ENCODE results near the gene PHLDB2.

Gene PHLDB2

GRCh38 chr3:111885578-111885977, 26.5 kb downstream of the PHLDB2 start:
- DNase-seq (ENCODE audit: low spot score in 2 of 2) (no peak), ATAC-seq (no peak)
- no peaks in the 10 kb centered on the region for H3K36me3 Mint-ChIP-seq
- peaks cover 18% of the 10 kb centered on the region for H3K4me1 Mint-ChIP-seq
- no peaks in the 10 kb centered on the region for H3K9me3 Mint-ChIP-seq
- no peak overlapping the region for H3K4me3 Mint-ChIP-seq
- H3K27ac Mint-ChIP-seq, result no peak overlapping the region

- peaks cover 6% of the 10 kb centered on the region for H3K4me1 Mint-ChIP-seq
- no peaks in the 10 kb centered on the region for H3K36me3 Mint-ChIP-seq
- no peak for ATAC-seq
- H3K27ac Mint-ChIP-seq, result no peak overlapping the region
- H3K9me3 Mint-ChIP-seq, result no peaks in the 10 kb centered on the region
- no peak for DNase-seq (ENCODE audit: low spot score in 2 of 2)
- no peak overlapping the region for H3K4me3 Mint-ChIP-seq
Measured at GRCh38 chr3:111890051-111890580, 31.1 kb downstream of the PHLDB2 start.

- no peaks in the 10 kb centered on the region for H3K9me3 Mint-ChIP-seq
- ATAC-seq (no peak), DNase-seq (ENCODE audit: low spot score in 2 of 2) (no peak)
- H3K4me1 Mint-ChIP-seq, result peaks cover 6% of the 10 kb centered on the region
- H3K36me3 Mint-ChIP-seq, result no peaks in the 10 kb centered on the region
- H3K27ac Mint-ChIP-seq, result no peak overlapping the region
- H3K4me3 Mint-ChIP-seq, result no peak overlapping the region
Measured at GRCh38 chr3:111892070-111892469, 33.0 kb downstream of the PHLDB2 start.

GRCh38 chr3:111895071-111895470, 36.0 kb downstream of the PHLDB2 start:
- Mint-ChIP-seq H3K27ac (no peak overlapping the region), H3K9me3 (no peaks in the 10 kb centered on the region), H3K4me1 (peaks cover 8% of the 10 kb centered on the region), H3K4me3 (no peak overlapping the region), H3K36me3 (no peaks in the 10 kb centered on the region)
- DNase-seq (ENCODE audit: low spot score in 2 of 2) (no peak), ATAC-seq (peak; percentile 39)

- Mint-ChIP-seq H3K4me3 (no peak overlapping the region), H3K36me3 (no peaks in the 10 kb centered on the region), H3K4me1 (peaks cover 13% of the 10 kb centered on the region), H3K27ac (peak overlapping the region; percentile 11), H3K9me3 (no peaks in the 10 kb centered on the region)
- DNase-seq (ENCODE audit: low spot score in 2 of 2) (no peak), ATAC-seq (no peak)
Measured at GRCh38 chr3:111899966-111900365, 40.9 kb downstream of the PHLDB2 start.

- Mint-ChIP-seq H3K27ac (no peak overlapping the region), H3K9me3 (no peaks in the 10 kb centered on the region), H3K4me1 (peaks cover 13% of the 10 kb centered on the region), H3K36me3 (no peaks in the 10 kb centered on the region), H3K4me3 (no peak overlapping the region)
- no peak for ATAC-seq
- DNase-seq (ENCODE audit: low spot score in 2 of 2), result no peak
Measured at GRCh38 chr3:111901637-111902036, 42.6 kb downstream of the PHLDB2 start.

- Mint-ChIP-seq H3K9me3 (no peaks in the 10 kb centered on the region), H3K36me3 (no peaks in the 10 kb centered on the region), H3K4me3 (no peak overlapping the region), H3K4me1 (peaks cover 13% of the 10 kb centered on the region), H3K27ac (no peak overlapping the region)
- ATAC-seq, result no peak
- no peak for DNase-seq (ENCODE audit: low spot score in 2 of 2)
Measured at GRCh38 chr3:111902534-111902933, 43.5 kb downstream of the PHLDB2 start.

- Mint-ChIP-seq H3K4me1 (peaks cover 13% of the 10 kb centered on the region), H3K36me3 (no peaks in the 10 kb centered on the region), H3K4me3 (no peak overlapping the region), H3K9me3 (no peaks in the 10 kb centered on the region), H3K27ac (no peak overlapping the region)
- peak; percentile 78 for ATAC-seq
- DNase-seq (ENCODE audit: low spot score in 2 of 2), result no peak
Measured at GRCh38 chr3:111903067-111903511, 44.0 kb downstream of the PHLDB2 start.

- no peak for DNase-seq (ENCODE audit: low spot score in 2 of 2)
- H3K36me3 Mint-ChIP-seq, result no peaks in the 10 kb centered on the region
- H3K9me3 Mint-ChIP-seq, result no peaks in the 10 kb centered on the region
- peak overlapping the region; percentile 10 for H3K27ac Mint-ChIP-seq
- H3K4me1 Mint-ChIP-seq, result peaks cover 12% of the 10 kb centered on the region
- no peak for ATAC-seq
- H3K4me3 Mint-ChIP-seq, result no peak overlapping the region
Measured at GRCh38 chr3:111904376-111905241, 45.5 kb downstream of the PHLDB2 start.

- no peaks in the 10 kb centered on the region for H3K36me3 Mint-ChIP-seq
- H3K27ac Mint-ChIP-seq, result no peak overlapping the region
- H3K4me3 Mint-ChIP-seq, result no peak overlapping the region
- DNase-seq (ENCODE audit: low spot score in 2 of 2) (no peak), ATAC-seq (no peak)
- no peaks in the 10 kb centered on the region for H3K9me3 Mint-ChIP-seq
- peaks cover 13% of the 10 kb centered on the region for H3K4me1 Mint-ChIP-seq
Measured at GRCh38 chr3:111906656-111907055, 47.6 kb downstream of the PHLDB2 start.

- H3K4me1 Mint-ChIP-seq, result peaks cover 13% of the 10 kb centered on the region
- no peaks in the 10 kb centered on the region for H3K9me3 Mint-ChIP-seq
- H3K4me3 Mint-ChIP-seq, result no peak overlapping the region
- H3K36me3 Mint-ChIP-seq, result no peaks in the 10 kb centered on the region
- H3K27ac Mint-ChIP-seq, result no peak overlapping the region
- no peak for ATAC-seq
- DNase-seq (ENCODE audit: low spot score in 2 of 2), result no peak
Measured at GRCh38 chr3:111907151-111907550, 48.1 kb downstream of the PHLDB2 start.

GRCh38 chr3:111910806-111911205, 51.7 kb downstream of the PHLDB2 start:
- no peak overlapping the region for H3K4me3 Mint-ChIP-seq
- DNase-seq (ENCODE audit: low spot score in 2 of 2) (no peak), ATAC-seq (no peak)
- peaks cover 15% of the 10 kb centered on the region for H3K36me3 Mint-ChIP-seq
- H3K4me1 Mint-ChIP-seq, result peaks cover 8% of the 10 kb centered on the region
- H3K9me3 Mint-ChIP-seq, result no peaks in the 10 kb centered on the region
- no peak overlapping the region for H3K27ac Mint-ChIP-seq

- Mint-ChIP-seq H3K36me3 (peaks cover 15% of the 10 kb centered on the region), H3K4me3 (no peak overlapping the region), H3K27ac (no peak overlapping the region), H3K4me1 (peaks cover 8% of the 10 kb centered on the region), H3K9me3 (no peaks in the 10 kb centered on the region)
- no peak for ATAC-seq
- DNase-seq (ENCODE audit: low spot score in 2 of 2), result no peak
Measured at GRCh38 chr3:111911446-111911845, 52.4 kb downstream of the PHLDB2 start.

GRCh38 chr3:111913163-111913763, 54.2 kb downstream of the PHLDB2 start:
- no peak for ATAC-seq
- no peak overlapping the region for H3K4me3 Mint-ChIP-seq
- H3K9me3 Mint-ChIP-seq, result no peaks in the 10 kb centered on the region
- DNase-seq (ENCODE audit: low spot score in 2 of 2), result no peak
- H3K36me3 Mint-ChIP-seq, result peaks cover 15% of the 10 kb centered on the region
- H3K27ac Mint-ChIP-seq, result no peak overlapping the region
- peaks cover 8% of the 10 kb centered on the region for H3K4me1 Mint-ChIP-seq

- peaks cover under 1% of the 10 kb centered on the region for H3K4me1 Mint-ChIP-seq
Measured at GRCh38 chr3:111915905-111916304, 56.8 kb downstream of the PHLDB2 start.

GRCh38 chr3:111917300-111917699, 58.2 kb downstream of the PHLDB2 start:
- Mint-ChIP-seq H3K4me1 (no peaks in the 10 kb centered on the region), H3K4me3 (no peak overlapping the region), H3K27ac (no peak overlapping the region), H3K36me3 (peaks cover 22% of the 10 kb centered on the region), H3K9me3 (no peaks in the 10 kb centered on the region)
- DNase-seq (ENCODE audit: low spot score in 2 of 2), result no peak
- no peak for ATAC-seq

More at GRCh38 chr3:111915905-111916304, 56.8 kb downstream of the PHLDB2 start:
- ATAC-seq, result no peak
- Mint-ChIP-seq H3K27ac (no peak overlapping the region), H3K9me3 (no peaks in the 10 kb centered on the region), H3K36me3 (peaks cover 22% of the 10 kb centered on the region), H3K4me3 (no peak overlapping the region)
- DNase-seq (ENCODE audit: low spot score in 2 of 2), result no peak
